GM12801 (cell line): Measurements from ENCODE around the gene UEVLD.

Experiments
- TF ChIP-seq, protein P1 (sequence below): IDR thresholded peaks from one replicate; pipeline ENCODE4 v1.5.1; 2011; ENCODE audit warnings: control low read depth; ENCODE audit not compliant: insufficient read length; ENCODE audit errors: extremely low read depth

The UEVLD gene

DNA sequence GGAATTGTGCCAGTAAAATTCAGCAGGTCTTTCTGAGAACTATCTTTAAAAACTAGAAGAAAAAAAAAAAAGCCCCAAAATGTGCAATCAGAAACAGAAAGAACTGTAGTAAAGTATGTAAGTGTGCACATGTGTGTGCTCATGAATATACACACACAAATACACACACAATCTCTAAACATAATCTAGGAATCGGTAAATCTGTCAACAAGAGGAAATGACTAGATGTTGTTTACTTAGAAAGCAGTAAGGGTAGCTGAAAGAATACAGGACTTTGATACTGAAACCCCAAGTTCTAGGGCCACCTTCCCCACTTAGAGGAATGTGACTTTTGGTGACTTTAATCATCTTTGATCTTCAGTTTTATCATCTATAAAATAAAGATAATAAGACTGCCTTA, 13.2 kb downstream of the UEVLD start:
- TF ChIP-seq, protein P1, sequence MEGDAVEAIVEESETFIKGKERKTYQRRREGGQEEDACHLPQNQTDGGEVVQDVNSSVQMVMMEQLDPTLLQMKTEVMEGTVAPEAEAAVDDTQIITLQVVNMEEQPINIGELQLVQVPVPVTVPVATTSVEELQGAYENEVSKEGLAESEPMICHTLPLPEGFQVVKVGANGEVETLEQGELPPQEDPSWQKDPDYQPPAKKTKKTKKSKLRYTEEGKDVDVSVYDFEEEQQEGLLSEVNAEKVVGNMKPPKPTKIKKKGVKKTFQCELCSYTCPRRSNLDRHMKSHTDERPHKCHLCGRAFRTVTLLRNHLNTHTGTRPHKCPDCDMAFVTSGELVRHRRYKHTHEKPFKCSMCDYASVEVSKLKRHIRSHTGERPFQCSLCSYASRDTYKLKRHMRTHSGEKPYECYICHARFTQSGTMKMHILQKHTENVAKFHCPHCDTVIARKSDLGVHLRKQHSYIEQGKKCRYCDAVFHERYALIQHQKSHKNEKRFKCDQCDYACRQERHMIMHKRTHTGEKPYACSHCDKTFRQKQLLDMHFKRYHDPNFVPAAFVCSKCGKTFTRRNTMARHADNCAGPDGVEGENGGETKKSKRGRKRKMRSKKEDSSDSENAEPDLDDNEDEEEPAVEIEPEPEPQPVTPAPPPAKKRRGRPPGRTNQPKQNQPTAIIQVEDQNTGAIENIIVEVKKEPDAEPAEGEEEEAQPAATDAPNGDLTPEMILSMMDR: no peak

DNA sequence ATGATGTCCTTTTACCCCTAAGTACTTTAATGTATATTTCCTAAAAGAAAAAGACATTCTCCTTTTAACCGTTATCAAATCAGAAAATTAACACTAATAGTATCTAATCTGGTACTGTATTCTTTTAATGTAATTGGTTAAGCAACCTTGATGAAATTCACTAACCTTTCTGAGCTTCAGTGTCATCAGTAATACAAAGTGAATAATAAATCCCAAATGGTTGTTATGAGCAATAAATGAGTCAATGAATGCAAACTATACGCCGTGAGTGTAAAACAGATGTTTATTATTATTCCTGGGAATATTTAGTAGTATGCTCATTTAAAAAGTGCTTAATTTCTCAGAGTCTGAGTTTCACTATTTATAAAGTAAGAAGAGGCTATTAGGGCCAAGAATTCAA, 21.5 kb downstream of the UEVLD start:
- TF ChIP-seq, protein P1: no peak

DNA sequence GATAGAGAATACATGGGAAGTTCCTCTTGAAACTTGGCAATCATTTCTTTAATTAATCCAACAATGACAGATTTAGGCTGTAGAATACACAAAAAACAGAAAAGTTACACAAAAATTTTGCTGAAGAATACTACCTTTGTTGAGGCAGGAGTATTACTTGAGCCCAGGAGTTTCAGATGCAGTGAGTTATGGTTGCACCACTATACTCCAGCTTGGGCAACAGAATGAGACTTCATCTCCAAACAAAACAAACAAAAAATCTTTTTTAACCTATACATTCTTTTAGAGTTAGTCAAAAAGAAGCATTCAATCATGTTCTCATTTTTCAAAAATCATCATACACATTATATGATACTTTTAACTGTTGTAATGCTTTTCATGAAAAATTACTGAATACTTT, 22.1 kb downstream of the UEVLD start:
- TF ChIP-seq, protein P1: no peak

DNA sequence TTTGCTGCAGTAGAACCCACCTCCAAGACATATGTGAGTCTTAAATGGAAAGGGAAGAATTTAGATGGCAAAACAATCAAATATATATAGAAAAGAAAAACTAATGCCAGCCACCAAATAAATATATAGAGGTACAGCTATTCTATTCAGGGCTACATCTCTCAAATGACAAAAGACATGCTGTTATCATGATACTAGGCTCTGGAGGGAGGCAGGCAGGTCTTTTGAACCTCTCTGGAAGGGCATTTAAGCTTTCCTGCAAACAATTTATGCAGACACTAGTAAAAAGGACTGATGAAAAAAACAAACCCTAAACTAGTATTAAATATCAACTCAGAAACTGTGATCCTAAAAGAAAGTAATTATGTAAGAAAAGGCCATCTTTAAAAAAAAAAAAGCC, 24.4 kb downstream of the UEVLD start:
- TF ChIP-seq, protein P1: no peak

DNA sequence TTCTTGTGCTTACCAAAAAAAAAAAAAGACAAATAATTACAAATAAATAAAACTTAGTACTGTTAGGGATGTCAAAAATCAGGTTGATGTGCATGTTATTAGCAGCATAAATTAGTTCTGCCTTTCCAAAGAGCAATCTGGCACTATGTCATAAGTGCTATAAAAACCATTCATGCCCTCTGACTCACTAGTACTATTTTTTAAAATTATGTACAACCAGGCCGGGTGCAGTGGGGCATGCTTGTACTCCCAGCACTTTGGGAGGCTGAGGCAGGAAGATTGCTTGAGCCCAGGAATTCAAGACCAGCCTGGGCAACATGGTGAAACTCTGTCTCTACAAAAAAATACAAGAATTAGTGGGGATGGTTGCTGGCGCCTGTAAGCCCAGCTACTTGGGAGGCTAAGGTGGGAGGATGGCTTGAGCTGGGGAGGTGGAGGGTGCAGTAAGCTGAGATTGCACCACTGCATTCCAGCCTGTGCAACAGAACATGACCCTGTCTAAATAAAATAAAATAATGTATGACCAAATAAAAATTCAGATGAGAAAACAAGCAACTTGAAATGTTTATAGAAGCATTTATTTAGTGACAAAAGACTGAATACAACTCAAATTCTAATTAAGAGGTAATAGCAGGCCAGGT, 25.3 kb downstream of the UEVLD start:
- TF ChIP-seq, protein P1: no peak

DNA sequence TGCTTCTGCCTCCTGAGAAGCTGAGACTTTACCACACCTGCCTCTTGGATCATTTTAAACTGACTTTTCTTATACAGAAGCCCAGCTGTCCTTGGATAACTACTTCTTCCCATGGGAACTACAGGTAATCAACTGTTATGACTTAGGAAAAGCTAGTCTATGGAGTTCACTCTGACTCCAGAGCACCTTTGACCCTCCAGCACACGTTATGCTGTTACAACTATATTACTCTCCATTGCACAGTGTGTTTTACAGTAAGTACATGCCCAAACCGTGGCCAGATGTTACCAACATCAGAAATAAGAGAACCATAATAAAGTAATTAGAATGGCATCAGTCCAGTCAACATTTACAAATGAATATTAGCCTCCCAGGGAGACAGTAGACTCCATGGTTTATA, 40.5 kb downstream of the UEVLD start:
- TF ChIP-seq, protein P1: no peak

DNA sequence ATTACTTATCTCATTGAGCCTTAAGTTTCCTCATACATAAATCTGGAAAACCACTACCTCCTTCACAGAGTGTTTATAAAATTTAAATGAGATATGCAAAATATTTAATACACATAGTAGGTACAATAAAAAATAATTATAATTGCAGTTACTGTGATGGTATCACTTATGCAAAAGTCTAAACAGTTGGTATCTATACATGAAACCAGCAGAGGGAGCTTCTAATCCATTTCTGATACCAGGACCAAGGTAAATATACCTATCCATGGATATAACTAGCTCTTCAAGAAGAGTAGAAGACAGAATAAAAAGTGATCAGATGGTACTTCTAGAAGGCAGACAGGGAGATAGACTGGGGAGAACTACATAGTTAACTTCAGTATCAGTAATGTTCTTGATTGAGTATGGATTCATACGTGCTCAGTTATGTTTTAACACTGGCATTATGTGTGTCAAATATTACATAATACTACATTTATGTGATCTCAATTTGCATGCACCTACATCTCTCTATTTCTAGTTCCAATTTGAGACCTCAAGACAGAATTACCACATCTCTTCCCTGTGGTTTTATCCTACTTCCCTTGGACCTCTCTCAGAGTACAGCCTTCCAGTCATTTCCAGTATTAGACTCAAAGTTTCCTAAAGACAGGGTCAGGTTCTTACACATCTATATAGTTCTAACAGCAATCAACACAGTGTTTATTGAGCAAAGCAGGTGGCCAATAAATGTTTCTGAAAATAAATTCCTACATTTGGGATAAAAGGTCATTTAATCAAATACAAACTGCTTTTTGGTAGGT, 48.1 kb downstream of the UEVLD start:
- TF ChIP-seq, protein P1: no peak
